HG02623 (cell line): ENCODE data around the gene MTOR.
"Not testable (repeated sequence)": the region's sequence is repeated elsewhere in the genome, so short reads cannot be mapped to it uniquely, and the experiment has no call there.

Experiments
- ATAC-seq: cut with Tn5 transposase; IDR thresholded peaks from one replicate; pipeline ENCODE4 v1.9.1; 2021; ENCODE audit warnings: moderate library complexity; ENCODE audit not compliant: unreplicated experiment

The MTOR gene

GRCh38 chr1:11068600-11069473, 193.5 kb downstream of the MTOR start:
- ATAC-seq = no peak

GRCh38 chr1:11067716-11068599, 194.4 kb downstream of the MTOR start:
- ATAC-seq = no peak

- no peak for ATAC-seq
Measured at GRCh38 chr1:11065796-11066195, 196.6 kb downstream of the MTOR start.

GRCh38 chr1:11064942-11065341, 197.4 kb downstream of the MTOR start:
- no peak for ATAC-seq

- not testable (repeated sequence) for ATAC-seq
Measured at GRCh38 chr1:11063937-11064537, 198.3 kb downstream of the MTOR start.

GRCh38 chr1:11062965-11063401, 199.4 kb downstream of the MTOR start:
- no peak for ATAC-seq

- no peak for ATAC-seq
Measured at GRCh38 chr1:11061652-11062365, 200.5 kb downstream of the MTOR start.

GRCh38 chr1:11059968-11060830, 202.2 kb downstream of the MTOR start, which contains the start of gene SRM:
Gene SRM (minus strand): TSS chr1:11060018. CDS start chr1:11059943, 75 bp downstream.
- ATAC-seq = peak; percentile 88

- no peak for ATAC-seq
Measured at GRCh38 chr1:11059155-11059967, 203.0 kb downstream of the MTOR start.

GRCh38 chr1:11058595-11059154, 203.7 kb downstream of the MTOR start:
- no peak for ATAC-seq

- ATAC-seq = no peak
Measured at GRCh38 chr1:11058026-11058425, 204.3 kb downstream of the MTOR start.

GRCh38 chr1:11057477-11057876, 204.9 kb downstream of the MTOR start:
- ATAC-seq = no peak
